ENCODE results near the gene GIMAP4.
A peak's percentile ranks its signal among the peaks of the same experiment; 100 is the strongest.
"Not testable (repeated sequence)": the region's sequence is repeated elsewhere in the genome, so short reads cannot be mapped to it uniquely, and the experiment has no call there.

GIMAP4 gene

GRCh38 chr7:150567169-150567568, at the start of gene GIMAP4:
Gene GIMAP4 (plus strand): TSS chr7:150567390. CDS start chr7:150569902, 2,512 bp downstream.
- peaks cover 14% of the 10 kb centered on the region for H3K4me1 ChIP-seq (ENCODE audit: insufficient read depth, low read length)
- H3K4me2 ChIP-seq (ENCODE audit: insufficient read depth, low read length) = no peak within 1 kb of the TSS
- 0 out of 2 replicates have a peak within 1 kb of the TSS, but pooled peaks have one; percentile 9 for H2AFZ ChIP-seq (ENCODE audit: low read depth, low read length)
- H4K20me1 ChIP-seq (ENCODE audit: insufficient read depth, low read length) = no peaks in the 10 kb centered on the region
- H3K79me2 ChIP-seq (ENCODE audit: insufficient read depth, low read length) = no peaks in the 10 kb centered on the region
- no peak within 1 kb of the TSS for H3K27ac ChIP-seq (ENCODE audit: low read length)
- DNase-seq = no peak
- no peaks in the 10 kb centered on the region for H3K36me3 ChIP-seq (ENCODE audit: insufficient read depth, low read length)
- TF ChIP-seq CTCF (IDR thresholded peaks at IDR 0.05; ENCODE audit: borderline replicate concordance, extremely low read depth, low read length, poor library complexity, severe bottlenecking) (no peak), EZH2 (IDR thresholded peaks at IDR 0.05; ENCODE audit: borderline replicate concordance, low read depth, low read length, severe bottlenecking) (no peak)
- no peaks in the 10 kb centered on the region for H3K9me3 ChIP-seq (ENCODE audit: insufficient read depth, low read length, severe bottlenecking)
- no peaks in the 10 kb centered on the region for H3K27me3 ChIP-seq (ENCODE audit: insufficient read depth, low read length, poor library complexity)
- H3K9ac ChIP-seq (ENCODE audit: low read depth, low read length) = no peak within 1 kb of the TSS
- H3K4me3 ChIP-seq (ENCODE audit: low read depth in 1 of 2, low read length in 2 of 2) = no peak within 1 kb of the TSS
- peak; percentile 61; the same call in 2 of the 3 replicates for ATAC-seq (ENCODE audit: insufficient read depth, low read depth)

GRCh38 chr7:150519310-150519709, 47.9 kb upstream of the GIMAP4 start:
- TF ChIP-seq EZH2 (IDR thresholded peaks at IDR 0.05; ENCODE audit: borderline replicate concordance, low read depth, low read length, severe bottlenecking) (no peak), CTCF (IDR thresholded peaks at IDR 0.05; ENCODE audit: borderline replicate concordance, extremely low read depth, low read length, poor library complexity, severe bottlenecking) (no peak)
- Histone ChIP-seq H3K4me1 (ENCODE audit: insufficient read depth, low read length) (peaks cover 47% of the 10 kb centered on the region), H3K27me3 (ENCODE audit: insufficient read depth, low read length, poor library complexity) (no peaks in the 10 kb centered on the region), H2AFZ (ENCODE audit: low read depth, low read length) (no peak overlapping the region), H4K20me1 (ENCODE audit: insufficient read depth, low read length) (peaks cover 7% of the 10 kb centered on the region; the same call in 1 of the 2 replicates), H3K4me2 (ENCODE audit: insufficient read depth, low read length) (peak overlapping the region; percentile 71), H3K9me3 (ENCODE audit: insufficient read depth, low read length, severe bottlenecking) (no peaks in the 10 kb centered on the region), H3K27ac (ENCODE audit: low read length) (no peak overlapping the region), H3K9ac (ENCODE audit: low read depth, low read length) (peak overlapping the region; percentile 35; the same call in 1 of the 2 replicates), H3K36me3 (ENCODE audit: insufficient read depth, low read length) (peaks cover 26% of the 10 kb centered on the region), H3K4me3 (ENCODE audit: low read depth in 1 of 2, low read length in 2 of 2) (peak overlapping the region; percentile 10 to 74; a peak in 3 of 4 replicates), H3K79me2 (ENCODE audit: insufficient read depth, low read length) (peaks cover 70% of the 10 kb centered on the region)
- no peak for ATAC-seq (ENCODE audit: insufficient read depth, low read depth)
- DNase-seq = no peak

GRCh38 chr7:150520145-150520544, 47.0 kb upstream of the GIMAP4 start:
- peak overlapping the region; percentile 71 for H3K4me2 ChIP-seq (ENCODE audit: insufficient read depth, low read length)
- peaks cover 26% of the 10 kb centered on the region for H3K36me3 ChIP-seq (ENCODE audit: insufficient read depth, low read length)
- peak overlapping the region in 1 of 2 experiments; percentile 74; a peak in 3 of 4 replicates for H3K4me3 ChIP-seq (ENCODE audit: low read depth in 1 of 2, low read length in 2 of 2)
- no peak for ATAC-seq (ENCODE audit: insufficient read depth, low read depth)
- no peak for DNase-seq
- H3K4me1 ChIP-seq (ENCODE audit: insufficient read depth, low read length) = peaks cover 42% of the 10 kb centered on the region
- peak overlapping the region; percentile 49 for H3K27ac ChIP-seq (ENCODE audit: low read length)
- peaks cover 7% of the 10 kb centered on the region; the same call in 1 of the 2 replicates for H4K20me1 ChIP-seq (ENCODE audit: insufficient read depth, low read length)
- H3K9ac ChIP-seq (ENCODE audit: low read depth, low read length) = peak overlapping the region; percentile 35
- H3K27me3 ChIP-seq (ENCODE audit: insufficient read depth, low read length, poor library complexity) = no peaks in the 10 kb centered on the region
- H3K79me2 ChIP-seq (ENCODE audit: insufficient read depth, low read length) = peaks cover 62% of the 10 kb centered on the region
- H2AFZ ChIP-seq (ENCODE audit: low read depth, low read length) = no peak overlapping the region
- TF ChIP-seq CTCF (IDR thresholded peaks at IDR 0.05; ENCODE audit: borderline replicate concordance, extremely low read depth, low read length, poor library complexity, severe bottlenecking) (no peak), EZH2 (IDR thresholded peaks at IDR 0.05; ENCODE audit: borderline replicate concordance, low read depth, low read length, severe bottlenecking) (no peak)
- no peaks in the 10 kb centered on the region for H3K9me3 ChIP-seq (ENCODE audit: insufficient read depth, low read length, severe bottlenecking)

GRCh38 chr7:150522931-150523330, 44.3 kb upstream of the GIMAP4 start:
- H3K9me3 ChIP-seq (ENCODE audit: insufficient read depth, low read length, severe bottlenecking); H3K4me3 ChIP-seq (ENCODE audit: low read depth in 1 of 2, low read length in 2 of 2); H2AFZ ChIP-seq (ENCODE audit: low read depth, low read length); H3K4me2 ChIP-seq (ENCODE audit: insufficient read depth, low read length); DNase-seq; H4K20me1 ChIP-seq (ENCODE audit: insufficient read depth, low read length); H3K27me3 ChIP-seq (ENCODE audit: insufficient read depth, low read length, poor library complexity); H3K27ac ChIP-seq (ENCODE audit: low read length); ATAC-seq (ENCODE audit: insufficient read depth, low read depth); H3K9ac ChIP-seq (ENCODE audit: low read depth, low read length): not testable (repeated sequence)
- peaks cover 34% of the 10 kb centered on the region for H3K79me2 ChIP-seq (ENCODE audit: insufficient read depth, low read length)
- H3K4me1 ChIP-seq (ENCODE audit: insufficient read depth, low read length) = peaks cover 26% of the 10 kb centered on the region
- peaks cover 26% of the 10 kb centered on the region for H3K36me3 ChIP-seq (ENCODE audit: insufficient read depth, low read length)

All from DND-41 (cell line).